AG09319 (cell line): ENCODE data around the gene ME2.

Experiments used
- DNase-seq: peaks from one replicate; pipeline ENCODE4 v3.0.0-alpha.2; 2010; ENCODE audit warnings: low read depth; ENCODE audit errors: extremely low read depth
- TF ChIP-seq, protein P1 (sequence below): IDR thresholded peaks from 2 replicates; pipeline ENCODE4 v1.5.1; 2011; ENCODE audit warnings: low read depth, mild to moderate bottlenecking, inconsistent platforms, low read length, moderate library complexity

The ME2 gene

GRCh38 chr18:50973367-50974126 lies 94.6 kb downstream of the ME2 start:
- no peak for DNase-seq

GRCh38 chr18:50977037-50977760 lies 98.3 kb downstream of the ME2 start:
- TF ChIP-seq, protein P1, sequence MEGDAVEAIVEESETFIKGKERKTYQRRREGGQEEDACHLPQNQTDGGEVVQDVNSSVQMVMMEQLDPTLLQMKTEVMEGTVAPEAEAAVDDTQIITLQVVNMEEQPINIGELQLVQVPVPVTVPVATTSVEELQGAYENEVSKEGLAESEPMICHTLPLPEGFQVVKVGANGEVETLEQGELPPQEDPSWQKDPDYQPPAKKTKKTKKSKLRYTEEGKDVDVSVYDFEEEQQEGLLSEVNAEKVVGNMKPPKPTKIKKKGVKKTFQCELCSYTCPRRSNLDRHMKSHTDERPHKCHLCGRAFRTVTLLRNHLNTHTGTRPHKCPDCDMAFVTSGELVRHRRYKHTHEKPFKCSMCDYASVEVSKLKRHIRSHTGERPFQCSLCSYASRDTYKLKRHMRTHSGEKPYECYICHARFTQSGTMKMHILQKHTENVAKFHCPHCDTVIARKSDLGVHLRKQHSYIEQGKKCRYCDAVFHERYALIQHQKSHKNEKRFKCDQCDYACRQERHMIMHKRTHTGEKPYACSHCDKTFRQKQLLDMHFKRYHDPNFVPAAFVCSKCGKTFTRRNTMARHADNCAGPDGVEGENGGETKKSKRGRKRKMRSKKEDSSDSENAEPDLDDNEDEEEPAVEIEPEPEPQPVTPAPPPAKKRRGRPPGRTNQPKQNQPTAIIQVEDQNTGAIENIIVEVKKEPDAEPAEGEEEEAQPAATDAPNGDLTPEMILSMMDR: no peak
- DNase-seq: no peak

More at GRCh38 chr18:50973367-50974126, 94.6 kb downstream of the ME2 start:
- TF ChIP-seq, protein P1: no peak

DNA sequence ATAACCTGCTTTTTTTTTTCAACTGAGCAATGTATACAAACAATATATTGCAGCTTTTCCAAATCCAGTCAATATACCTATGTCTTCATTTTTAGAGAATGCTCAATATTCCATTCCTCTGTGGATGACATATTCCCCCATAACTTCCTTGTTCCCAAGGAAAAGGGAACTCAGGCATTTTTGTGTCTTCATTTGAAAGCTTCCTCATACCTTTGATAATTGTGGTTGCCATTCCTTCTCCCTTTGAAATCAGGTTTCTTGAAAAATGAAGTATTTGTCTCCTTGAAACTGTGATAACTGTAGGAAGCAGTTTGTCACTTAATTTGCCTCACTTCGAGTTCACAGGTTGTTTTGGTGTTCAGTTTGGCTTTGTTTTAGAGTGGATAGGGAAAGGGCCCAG lies 102.5 kb downstream of the ME2 start:
- TF ChIP-seq, protein P1: no peak
- DNase-seq: no peak

DNA sequence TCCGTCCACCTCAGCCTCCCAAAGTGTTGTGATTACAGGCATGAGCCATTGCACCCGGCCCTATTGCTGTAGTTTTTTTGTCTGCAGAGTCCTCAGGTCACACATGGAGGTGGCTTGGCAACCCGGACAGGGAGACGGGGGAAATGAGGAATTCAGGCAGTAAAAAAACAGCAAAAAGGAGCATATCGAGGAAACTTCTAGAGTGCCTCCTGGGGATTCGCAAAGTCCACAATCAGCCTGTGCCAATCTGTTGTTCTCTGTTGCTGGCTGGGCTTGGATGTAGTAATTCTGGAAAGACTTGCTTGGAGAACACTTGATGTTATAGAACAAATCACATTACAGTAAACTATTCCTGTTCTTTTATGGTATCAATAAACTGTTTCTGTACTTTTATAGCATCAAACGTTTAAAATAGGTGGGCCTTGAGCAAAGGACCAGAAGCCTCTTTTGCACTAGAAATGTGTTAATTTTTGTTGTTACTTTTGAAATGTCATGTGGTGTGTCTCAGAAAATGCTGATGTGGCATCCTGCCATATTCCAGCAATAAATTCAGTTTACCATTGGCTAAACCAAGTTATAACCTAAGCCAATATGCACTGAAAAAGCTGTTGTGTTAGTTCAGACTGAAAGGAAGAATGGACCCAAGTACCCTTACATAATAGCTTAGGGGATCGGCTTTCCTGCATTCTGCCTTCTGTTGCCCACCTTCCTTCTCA lies 103.3 kb downstream of the ME2 start:
- DNase-seq: no peak
- TF ChIP-seq, protein P1: no peak

DNA sequence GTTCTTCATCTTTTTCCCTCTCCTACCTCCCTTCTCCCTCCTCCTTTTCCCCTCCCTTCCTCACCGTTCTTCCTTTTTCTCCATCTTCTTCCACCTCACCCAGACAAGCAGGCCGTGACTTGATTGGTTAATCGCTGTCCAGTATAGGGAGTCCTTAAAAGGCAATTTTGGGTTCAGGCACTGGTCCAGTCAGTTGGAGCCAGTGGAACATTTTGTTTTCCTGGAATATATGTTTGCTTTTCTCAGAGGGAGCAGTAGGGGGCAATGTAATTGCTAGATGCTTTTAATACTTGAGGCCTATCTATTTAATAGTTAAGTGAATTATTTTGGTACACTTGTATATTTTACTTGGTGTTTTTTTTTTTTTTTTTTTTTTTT lies 103.9 kb downstream of the ME2 start:
- no peak for DNase-seq
- TF ChIP-seq, protein P1: peak; percentile 8; the same call in 1 of the 2 replicates

DNA sequence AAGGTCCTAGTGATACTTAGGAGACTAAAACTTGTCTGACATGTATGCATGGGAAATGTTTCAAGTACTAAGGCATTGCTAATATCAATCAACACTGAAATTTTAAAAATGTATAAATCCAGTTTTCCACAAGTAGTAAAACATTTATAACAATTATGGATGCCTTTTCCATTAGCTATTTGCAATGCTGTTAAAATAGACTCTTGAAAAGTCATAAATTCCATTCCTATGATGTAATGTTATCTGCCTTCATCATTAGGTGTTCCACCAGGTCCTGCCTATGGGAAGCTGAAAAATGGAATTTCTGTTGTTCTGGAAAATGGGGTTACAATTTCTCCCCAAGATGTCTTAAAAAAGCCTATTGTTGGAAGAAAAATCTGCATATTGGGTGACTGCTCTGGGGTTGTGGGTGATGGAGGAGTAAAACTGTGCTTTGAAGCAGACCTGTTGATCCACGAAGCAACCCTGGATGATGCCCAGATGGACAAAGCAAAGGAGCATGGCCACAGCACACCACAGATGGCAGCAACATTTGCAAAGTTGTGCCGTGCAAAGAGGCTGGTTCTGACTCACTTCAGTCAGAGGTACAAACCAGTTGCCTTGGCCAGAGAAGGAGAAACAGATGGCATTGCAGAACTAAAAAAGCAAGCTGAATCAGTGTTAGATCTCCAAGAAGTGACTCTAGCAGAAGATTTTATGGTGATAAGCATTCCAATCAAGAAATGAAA lies 107.6 kb downstream of the ME2 start:
- TF ChIP-seq, protein P1: no peak
- DNase-seq: peak; percentile 20
